K562 (cell line): ENCODE data around the gene TFAP2E. TPM values are rescaled to one million over a fixed set of nuclear protein-coding genes. Genes with fewer than 3 reads are reported as not detected.

Experiments
- CBFB ChIP-seq: sonication (generic); formaldehyde crosslinking; IDR thresholded peaks from 2 replicates; pipeline ENCODE4 v1.4.0; 2020; ENCODE audit warnings: mild to moderate bottlenecking, missing genetic modification reagents
- CTBP1 ChIP-seq: fragments of 450-650 bp; IDR thresholded peaks from 2 replicates; pipeline ENCODE4 v1.6.1; 2016; ENCODE audit warnings: borderline replicate concordance
- DACH1 ChIP-seq: fragments of 450-650 bp; IDR thresholded peaks from 2 replicates; pipeline ENCODE4 v1.6.1; 2018; ENCODE audit not compliant: partially characterized antibody
- DLX4 ChIP-seq: fragments of 250-450 bp; sonication (Bioruptor Pico); IDR thresholded peaks from 2 replicates; pipeline ENCODE4 v1.6.1; 2021; ENCODE audit warnings: mild to moderate bottlenecking
- KDM1A ChIP-seq, 2 experiments: fragments of 450-650 bp; IDR thresholded peaks; 2 replicates each; pipeline ENCODE4 v1.6.1; 2016; ENCODE audit warnings: mild to moderate bottlenecking in 2 of 2
- MECOM ChIP-seq: fragments of 250-450 bp; sonication (Bioruptor Pico); IDR thresholded peaks from 2 replicates; pipeline ENCODE4 v1.8.0; 2022; ENCODE audit warnings: inconsistent platforms
- POLR2G ChIP-seq: fragments of 200-400 bp; formaldehyde crosslinking; IDR thresholded peaks from 2 replicates; pipeline ENCODE4 v1.6.1; 2017; ENCODE audit warnings: low read depth, mild to moderate bottlenecking, antibody characterized with exemption, low read length, moderate library complexity
- SMARCE1 ChIP-seq: fragments of 450-650 bp; IDR thresholded peaks from 2 replicates; pipeline ENCODE4 v1.7.1; 2016; ENCODE audit warnings: mild to moderate bottlenecking
- ZBTB26 ChIP-seq: fragments of 450-650 bp; formaldehyde crosslinking; IDR thresholded peaks from 2 replicates; pipeline ENCODE4 v1.4.0; 2022; ENCODE audit warnings: missing genetic modification characterization
- ZNF124 ChIP-seq: sonication (generic); formaldehyde crosslinking; IDR thresholded peaks from 2 replicates; pipeline ENCODE4 v1.8.1; 2022; ENCODE audit warnings: missing genetic modification reagents
- ZNF263 ChIP-seq: sonication (generic); formaldehyde crosslinking; IDR thresholded peaks from 2 replicates; pipeline ENCODE4 v1.8.0; 2022; ENCODE audit warnings: mild to moderate bottlenecking, missing genetic modification reagents, borderline replicate concordance
- ZNF778 ChIP-seq: fragments of 450-650 bp; formaldehyde crosslinking; IDR thresholded peaks from 2 replicates; pipeline ENCODE4 v1.4.0; 2020; ENCODE audit warnings: mild to moderate bottlenecking, moderate library complexity
- ZNF780A ChIP-seq: fragments of 250-450 bp; sonication (Bioruptor Pico); IDR thresholded peaks from 2 replicates; pipeline ENCODE4 v1.5.0; 2021; ENCODE audit warnings: mild to moderate bottlenecking
- polyA plus RNA-seq, 8 experiments: library from polyadenylated mRNA; depleted of rRNA in 4 of 8; stranded (reverse) in 5 of 8; unstranded in 3 of 8; fragments of >200 nt; fragmentation: Nextera tagmentation in 2 of 8; fragmentation: Illumina TruSeq in 1 of 8; extraction: Ambion mirVana in 2 of 8; extraction: Trizol in 1 of 8; gene quantifications; 2 replicates each; pipeline versions ENCODE4 v1.2.1 to v1.2.3, GENCODE V29; 2011 to 2014; ENCODE audit warnings: inconsistent platforms in 1 of 8, missing spikeins in 1 of 8
- total RNA-seq, 7 experiments: library from RNA; depleted of rRNA in 6 of 7; stranded (reverse); fragments of >200 nt in 6 of 7; fragmentation: Illumina TruSeq in 2 of 7; extraction: Trizol in 2 of 7; gene quantifications; 2 replicates each; pipeline versions ENCODE4 v1.2.1 to v1.2.3, GENCODE V29; 2011 to 2021; ENCODE audit warnings: low replicate concordance in 1 of 7
- TF ChIP-seq, protein P1 (sequence below): sonication (generic); formaldehyde crosslinking; IDR thresholded peaks from 2 replicates; pipeline ENCODE4 v1.4.0; 2020; ENCODE audit warnings: mild to moderate bottlenecking, missing genetic modification reagents
- TF ChIP-seq, protein P2 (sequence below): sonication (generic); formaldehyde crosslinking; IDR thresholded peaks from 2 replicates; pipeline ENCODE4 v1.8.0; 2022; ENCODE audit warnings: mild to moderate bottlenecking, missing genetic modification reagents
- TF ChIP-seq, protein P3 (sequence below): fragments of 450-650 bp; formaldehyde crosslinking; IDR thresholded peaks from 2 replicates; pipeline ENCODE4 v1.4.0; 2020; ENCODE audit warnings: mild to moderate bottlenecking, moderate library complexity
- TF ChIP-seq, protein P4 (sequence below): fragments of 200-400 bp; formaldehyde crosslinking; IDR thresholded peaks from 2 replicates; pipeline ENCODE4 v1.6.1; 2017; ENCODE audit warnings: mild to moderate bottlenecking, low read depth, low read length, moderate library complexity

Gene TFAP2E
- total and polyA plus RNA-seq, 9 of the 15 experiments (the other 6 are each of a cell fraction or from before 2014, with no cell fraction given), result 0.03 to 0.11 (median 0.07) TPM; not detected in 4

GRCh38 chr1:35557118-35557610, 15.9 kb upstream of the TFAP2E start, which contains the start of gene KIAA0319L (continued):
- TF ChIP-seq, protein P1, sequence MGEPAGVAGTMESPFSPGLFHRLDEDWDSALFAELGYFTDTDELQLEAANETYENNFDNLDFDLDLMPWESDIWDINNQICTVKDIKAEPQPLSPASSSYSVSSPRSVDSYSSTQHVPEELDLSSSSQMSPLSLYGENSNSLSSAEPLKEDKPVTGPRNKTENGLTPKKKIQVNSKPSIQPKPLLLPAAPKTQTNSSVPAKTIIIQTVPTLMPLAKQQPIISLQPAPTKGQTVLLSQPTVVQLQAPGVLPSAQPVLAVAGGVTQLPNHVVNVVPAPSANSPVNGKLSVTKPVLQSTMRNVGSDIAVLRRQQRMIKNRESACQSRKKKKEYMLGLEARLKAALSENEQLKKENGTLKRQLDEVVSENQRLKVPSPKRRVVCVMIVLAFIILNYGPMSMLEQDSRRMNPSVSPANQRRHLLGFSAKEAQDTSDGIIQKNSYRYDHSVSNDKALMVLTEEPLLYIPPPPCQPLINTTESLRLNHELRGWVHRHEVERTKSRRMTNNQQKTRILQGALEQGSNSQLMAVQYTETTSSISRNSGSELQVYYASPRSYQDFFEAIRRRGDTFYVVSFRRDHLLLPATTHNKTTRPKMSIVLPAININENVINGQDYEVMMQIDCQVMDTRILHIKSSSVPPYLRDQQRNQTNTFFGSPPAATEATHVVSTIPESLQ (CRISPR knock-in tag), result 0 out of 2 replicates have a peak, but pooled peaks have one; percentile 44
- TF ChIP-seq ZBTB26 (CRISPR knock-in tag) (no peak), ZNF780A (CRISPR knock-in tag) (no peak), CBFB (CRISPR knock-in tag) (0 out of 2 replicates have a peak, but pooled peaks have one; percentile 39), ZNF778 (CRISPR knock-in tag) (no peak), ZNF263 (CRISPR knock-in tag) (peak; percentile 29; the same call in 1 of the 2 replicates), MECOM (CRISPR knock-in tag) (no peak), POLR2G (no peak; the same call in 1 of the 2 replicates), SMARCE1 (no peak), KDM1A (IDR thresholded peaks at IDR 0.05) (no peak), DLX4 (CRISPR knock-in tag) (no peak), CTBP1 (peak; percentile 84), DACH1 (no peak), ZNF124 (no peak)
- TF ChIP-seq, protein P2, sequence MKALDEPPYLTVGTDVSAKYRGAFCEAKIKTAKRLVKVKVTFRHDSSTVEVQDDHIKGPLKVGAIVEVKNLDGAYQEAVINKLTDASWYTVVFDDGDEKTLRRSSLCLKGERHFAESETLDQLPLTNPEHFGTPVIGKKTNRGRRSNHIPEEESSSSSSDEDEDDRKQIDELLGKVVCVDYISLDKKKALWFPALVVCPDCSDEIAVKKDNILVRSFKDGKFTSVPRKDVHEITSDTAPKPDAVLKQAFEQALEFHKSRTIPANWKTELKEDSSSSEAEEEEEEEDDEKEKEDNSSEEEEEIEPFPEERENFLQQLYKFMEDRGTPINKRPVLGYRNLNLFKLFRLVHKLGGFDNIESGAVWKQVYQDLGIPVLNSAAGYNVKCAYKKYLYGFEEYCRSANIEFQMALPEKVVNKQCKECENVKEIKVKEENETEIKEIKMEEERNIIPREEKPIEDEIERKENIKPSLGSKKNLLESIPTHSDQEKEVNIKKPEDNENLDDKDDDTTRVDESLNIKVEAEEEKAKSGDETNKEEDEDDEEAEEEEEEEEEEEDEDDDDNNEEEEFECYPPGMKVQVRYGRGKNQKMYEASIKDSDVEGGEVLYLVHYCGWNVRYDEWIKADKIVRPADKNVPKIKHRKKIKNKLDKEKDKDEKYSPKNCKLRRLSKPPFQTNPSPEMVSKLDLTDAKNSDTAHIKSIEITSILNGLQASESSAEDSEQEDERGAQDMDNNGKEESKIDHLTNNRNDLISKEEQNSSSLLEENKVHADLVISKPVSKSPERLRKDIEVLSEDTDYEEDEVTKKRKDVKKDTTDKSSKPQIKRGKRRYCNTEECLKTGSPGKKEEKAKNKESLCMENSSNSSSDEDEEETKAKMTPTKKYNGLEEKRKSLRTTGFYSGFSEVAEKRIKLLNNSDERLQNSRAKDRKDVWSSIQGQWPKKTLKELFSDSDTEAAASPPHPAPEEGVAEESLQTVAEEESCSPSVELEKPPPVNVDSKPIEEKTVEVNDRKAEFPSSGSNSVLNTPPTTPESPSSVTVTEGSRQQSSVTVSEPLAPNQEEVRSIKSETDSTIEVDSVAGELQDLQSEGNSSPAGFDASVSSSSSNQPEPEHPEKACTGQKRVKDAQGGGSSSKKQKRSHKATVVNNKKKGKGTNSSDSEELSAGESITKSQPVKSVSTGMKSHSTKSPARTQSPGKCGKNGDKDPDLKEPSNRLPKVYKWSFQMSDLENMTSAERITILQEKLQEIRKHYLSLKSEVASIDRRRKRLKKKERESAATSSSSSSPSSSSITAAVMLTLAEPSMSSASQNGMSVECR (CRISPR knock-in tag), result peak; percentile 89
- TF ChIP-seq, protein P3, sequence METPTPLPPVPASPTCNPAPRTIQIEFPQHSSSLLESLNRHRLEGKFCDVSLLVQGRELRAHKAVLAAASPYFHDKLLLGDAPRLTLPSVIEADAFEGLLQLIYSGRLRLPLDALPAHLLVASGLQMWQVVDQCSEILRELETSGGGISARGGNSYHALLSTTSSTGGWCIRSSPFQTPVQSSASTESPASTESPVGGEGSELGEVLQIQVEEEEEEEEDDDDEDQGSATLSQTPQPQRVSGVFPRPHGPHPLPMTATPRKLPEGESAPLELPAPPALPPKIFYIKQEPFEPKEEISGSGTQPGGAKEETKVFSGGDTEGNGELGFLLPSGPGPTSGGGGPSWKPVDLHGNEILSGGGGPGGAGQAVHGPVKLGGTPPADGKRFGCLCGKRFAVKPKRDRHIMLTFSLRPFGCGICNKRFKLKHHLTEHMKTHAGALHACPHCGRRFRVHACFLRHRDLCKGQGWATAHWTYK (CRISPR knock-in tag), result no peak
- TF ChIP-seq, protein P4, sequence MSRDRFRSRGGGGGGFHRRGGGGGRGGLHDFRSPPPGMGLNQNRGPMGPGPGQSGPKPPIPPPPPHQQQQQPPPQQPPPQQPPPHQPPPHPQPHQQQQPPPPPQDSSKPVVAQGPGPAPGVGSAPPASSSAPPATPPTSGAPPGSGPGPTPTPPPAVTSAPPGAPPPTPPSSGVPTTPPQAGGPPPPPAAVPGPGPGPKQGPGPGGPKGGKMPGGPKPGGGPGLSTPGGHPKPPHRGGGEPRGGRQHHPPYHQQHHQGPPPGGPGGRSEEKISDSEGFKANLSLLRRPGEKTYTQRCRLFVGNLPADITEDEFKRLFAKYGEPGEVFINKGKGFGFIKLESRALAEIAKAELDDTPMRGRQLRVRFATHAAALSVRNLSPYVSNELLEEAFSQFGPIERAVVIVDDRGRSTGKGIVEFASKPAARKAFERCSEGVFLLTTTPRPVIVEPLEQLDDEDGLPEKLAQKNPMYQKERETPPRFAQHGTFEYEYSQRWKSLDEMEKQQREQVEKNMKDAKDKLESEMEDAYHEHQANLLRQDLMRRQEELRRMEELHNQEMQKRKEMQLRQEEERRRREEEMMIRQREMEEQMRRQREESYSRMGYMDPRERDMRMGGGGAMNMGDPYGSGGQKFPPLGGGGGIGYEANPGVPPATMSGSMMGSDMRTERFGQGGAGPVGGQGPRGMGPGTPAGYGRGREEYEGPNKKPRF, result no peak
